HG02642 (cell line): Measurements from ENCODE around the gene TMEM125.

ENCODE experiments used
- ATAC-seq: cut with Tn5 transposase; IDR thresholded peaks from one replicate; pipeline ENCODE4 v1.9.1; 2021; ENCODE audit warnings: mild to moderate bottlenecking; ENCODE audit not compliant: unreplicated experiment, poor library complexity

TMEM125 gene

DNA sequence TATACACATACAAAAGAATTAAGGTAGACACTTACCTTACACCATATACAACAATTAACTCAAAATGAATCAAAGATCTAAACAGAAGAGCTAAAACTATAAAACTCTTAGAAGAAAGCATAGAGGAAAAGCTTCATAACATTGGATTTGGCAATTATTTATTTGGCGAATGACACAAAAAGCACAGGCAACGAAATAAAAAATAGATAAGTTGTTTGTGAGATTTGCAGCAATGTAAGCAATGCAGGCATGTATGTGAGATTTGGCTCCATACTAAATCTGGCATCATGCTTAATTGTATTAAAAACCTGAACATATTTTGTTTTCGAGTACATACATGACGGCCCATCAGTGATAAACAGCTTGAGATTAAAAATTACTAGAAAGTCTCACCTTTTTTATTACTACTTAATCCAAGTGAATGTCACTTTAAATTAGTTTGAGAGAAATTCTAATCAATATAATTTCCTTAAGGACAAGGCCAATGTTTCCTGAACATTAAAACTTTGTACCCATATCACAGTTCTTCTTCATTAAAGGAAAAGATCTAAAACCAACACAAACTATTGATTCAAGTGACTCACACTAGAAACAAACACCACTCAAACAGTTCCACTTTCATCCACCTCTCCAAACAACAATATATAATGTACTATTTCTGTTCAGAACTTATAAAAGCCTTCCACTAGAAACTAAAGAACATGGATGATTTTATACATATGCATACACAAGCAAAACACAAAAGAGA is 23.1 kb upstream of the TMEM125 start:
- no peak for ATAC-seq

DNA sequence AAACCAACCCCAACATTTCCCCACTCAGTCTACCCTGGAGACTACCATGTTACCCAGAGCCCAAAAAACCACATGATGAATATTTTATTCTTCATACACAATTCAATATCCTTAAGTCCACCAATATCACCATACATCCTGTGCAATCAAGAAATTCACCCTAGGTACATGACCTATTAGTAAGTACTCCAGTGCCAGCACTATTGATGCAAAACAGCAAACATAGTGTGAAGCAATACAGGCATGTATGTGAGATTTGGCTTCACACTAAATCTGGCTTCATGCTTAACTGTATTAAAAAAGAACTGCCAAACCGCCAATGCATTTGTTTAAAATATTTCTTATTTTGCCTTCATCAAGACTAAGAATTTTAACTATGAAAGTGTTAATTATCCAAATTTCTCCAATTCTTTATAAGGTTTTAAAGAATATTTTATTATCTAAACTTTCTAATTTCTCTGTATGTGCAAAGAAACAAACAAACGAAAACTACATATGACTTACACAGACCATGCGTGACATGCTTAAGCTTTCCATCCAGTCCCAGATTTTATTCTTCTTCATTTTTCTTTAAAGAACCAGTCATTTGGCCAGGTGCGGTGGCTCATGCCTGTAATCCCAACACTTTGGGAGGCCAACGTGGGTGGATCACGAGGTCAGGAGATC is 22.4 kb upstream of the TMEM125 start:
- ATAC-seq = no peak

DNA sequence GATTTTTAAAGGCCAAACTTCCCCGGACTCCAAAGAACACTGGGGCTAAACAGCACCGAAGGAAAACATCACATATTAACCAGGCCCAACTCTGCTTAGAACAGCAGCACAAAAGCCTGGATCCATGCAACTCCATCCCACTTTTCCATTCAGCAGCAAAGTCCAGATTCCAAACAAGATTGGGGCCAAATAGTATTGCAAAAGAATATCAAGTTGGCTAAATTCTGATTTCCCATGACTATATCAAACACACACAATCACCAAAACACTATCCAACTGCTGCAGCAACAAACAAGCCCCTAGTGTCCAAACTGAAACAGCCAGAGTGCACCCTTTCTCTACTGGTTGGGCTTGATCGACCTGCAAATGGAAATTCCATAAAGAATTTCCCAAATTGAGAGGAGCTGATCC is 19.4 kb upstream of the TMEM125 start:
- no peak for ATAC-seq

DNA sequence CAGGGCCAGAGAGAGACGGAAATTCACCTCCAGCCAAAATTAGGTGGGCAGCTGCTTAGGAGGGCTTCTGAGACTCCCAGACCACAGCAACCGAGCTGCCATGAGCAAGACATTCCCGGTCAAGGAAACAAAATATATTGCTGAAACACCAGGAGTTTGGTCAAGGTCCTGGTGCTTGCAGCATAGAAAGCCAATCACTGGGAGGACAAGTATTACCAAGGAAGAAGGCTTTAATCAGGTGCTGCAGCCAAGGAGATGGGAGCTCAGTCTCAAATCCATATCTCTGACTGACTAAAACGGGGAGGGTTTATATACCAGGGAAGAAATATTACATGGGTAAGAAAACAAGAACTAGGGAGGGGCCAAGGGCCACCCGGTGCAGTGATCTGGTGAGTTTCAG is 18.8 kb upstream of the TMEM125 start:
- no peak for ATAC-seq

DNA sequence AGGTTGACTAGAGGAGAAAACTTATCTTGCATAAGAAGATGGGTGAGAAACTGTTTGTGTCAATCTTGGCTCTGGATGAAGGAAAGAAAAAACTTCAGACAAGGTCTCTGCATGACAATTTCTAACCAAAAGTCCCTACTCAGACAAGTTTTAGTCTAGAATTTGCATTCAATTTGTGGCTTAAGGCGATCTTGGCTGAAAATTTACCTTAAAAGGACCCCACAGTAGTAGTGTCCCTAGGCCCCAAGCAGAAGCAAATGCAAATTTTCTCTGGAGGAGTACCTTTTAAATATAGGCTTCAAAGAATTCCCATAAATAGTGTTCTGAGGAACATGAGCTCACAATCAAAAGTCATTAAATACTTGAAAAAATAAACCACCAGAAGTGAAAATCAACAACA is 17.6 kb upstream of the TMEM125 start:
- ATAC-seq = no peak

DNA sequence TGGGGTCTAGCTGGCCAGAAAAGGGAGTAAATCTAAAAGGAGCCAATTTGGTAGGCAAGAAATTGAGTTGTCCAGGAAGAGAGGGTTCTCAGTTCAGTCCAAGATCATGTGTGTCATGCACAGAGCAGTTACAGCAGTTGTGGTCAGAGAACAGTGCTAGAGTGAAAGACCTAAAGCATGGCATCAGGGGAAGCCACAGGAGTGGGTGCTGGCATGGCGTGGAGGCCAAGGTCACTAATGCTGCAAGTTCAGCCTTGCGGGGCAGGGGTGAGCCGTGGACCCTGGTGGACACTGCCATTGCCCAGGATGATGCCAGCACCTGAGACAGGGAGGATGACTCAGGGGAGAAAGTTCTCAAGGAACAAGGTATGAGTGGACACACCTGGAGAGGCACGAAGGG is 16.6 kb upstream of the TMEM125 start:
- no peak for ATAC-seq

DNA sequence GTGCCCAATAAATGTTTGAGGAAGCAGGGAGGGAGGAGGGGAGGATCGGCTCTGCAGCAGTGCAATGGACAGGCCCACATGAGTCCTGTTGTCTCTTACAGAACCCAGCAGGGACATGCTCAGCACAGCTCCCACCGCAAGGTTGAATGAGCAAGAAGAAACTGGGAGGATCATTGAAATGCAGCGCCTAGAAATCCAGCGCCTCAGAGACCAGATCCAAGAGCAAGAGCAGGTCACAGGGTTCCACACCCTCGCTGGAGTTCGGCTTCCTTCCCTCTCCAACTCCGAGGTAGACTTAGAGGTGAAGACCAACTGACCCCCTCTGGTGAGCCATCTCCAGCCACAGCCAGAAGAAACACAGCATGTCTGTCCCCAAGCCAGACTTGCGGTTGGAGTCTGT is 15.9 kb upstream of the TMEM125 start:
- no peak for ATAC-seq

DNA sequence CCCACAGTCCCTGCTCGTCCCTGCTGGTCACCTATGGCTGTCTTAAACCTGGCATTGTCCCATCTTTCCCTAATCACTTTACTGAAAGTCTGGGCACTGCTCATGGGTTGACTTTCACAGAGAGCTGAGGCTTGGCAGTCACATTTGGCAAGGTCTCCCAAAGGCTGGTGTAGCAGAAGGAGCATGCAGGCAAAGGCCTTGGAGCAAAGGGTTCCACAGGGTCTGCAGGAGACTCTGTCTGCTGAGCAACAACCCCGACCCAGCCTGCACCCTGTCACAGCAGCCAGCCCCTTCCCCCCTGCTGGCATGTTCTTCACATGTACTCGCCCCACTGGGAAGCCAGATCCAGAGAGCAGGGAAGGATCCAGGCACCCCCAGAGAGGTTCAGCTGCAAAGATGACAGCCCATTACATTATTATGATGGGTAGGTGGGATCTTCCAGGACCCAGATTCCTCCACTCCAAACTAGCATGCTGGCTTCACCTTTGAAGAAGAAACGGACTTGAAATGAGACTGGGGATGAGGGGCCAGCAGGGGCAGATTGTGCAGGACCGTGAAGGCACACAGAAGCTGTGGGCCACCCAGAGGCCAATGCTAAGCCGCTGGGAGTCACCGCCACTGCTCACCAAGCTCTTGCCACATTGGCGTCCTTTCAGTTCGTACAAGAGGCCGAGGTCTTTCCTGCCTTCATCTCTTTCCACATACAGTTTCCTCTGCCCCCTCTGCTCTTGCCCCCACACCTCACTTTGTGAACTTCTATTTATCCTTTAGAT is 14.2 kb upstream of the TMEM125 start:
- ATAC-seq = no peak

DNA sequence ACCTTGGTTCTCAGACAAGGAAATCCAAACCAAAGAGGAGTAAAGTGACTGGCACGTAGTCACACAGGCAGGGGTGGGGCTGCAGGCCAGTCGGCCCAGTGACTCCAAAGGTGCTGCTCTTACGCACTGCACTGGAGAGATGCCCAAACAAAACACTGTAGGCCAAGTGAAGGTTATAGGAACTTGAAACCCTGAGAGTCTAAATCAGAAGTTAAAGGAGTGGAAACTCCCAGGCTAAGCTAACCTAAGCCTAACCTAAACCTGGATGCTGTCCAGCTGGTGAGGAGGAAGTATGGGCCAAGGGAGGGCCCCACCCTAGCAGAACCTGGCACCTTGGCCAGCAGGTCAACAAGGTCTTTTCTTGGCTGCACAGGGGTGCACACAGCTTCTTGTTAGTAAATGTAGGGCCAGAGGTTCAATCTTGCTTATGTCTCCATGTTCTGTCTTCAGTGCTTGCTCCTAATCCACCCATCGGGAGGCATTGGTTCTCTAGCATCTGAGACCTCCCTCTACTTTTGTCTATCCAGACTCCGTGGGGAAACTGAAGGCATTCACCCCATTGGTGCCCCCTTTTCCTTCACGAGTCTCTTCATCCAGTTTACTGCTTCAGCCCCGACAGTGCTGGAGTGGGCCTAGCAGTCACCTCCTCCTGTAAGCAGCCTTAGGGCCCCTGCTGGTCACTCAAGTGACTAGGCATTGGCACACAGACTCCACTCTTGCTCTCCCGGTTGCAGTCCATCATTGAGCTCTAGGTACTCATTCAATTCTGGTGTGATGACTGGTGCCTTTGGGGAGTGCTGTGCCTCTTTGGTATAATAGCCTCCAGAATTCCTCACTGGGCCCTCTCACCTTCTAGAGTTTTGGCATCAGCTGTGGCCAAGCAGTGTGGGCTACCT is 12.9 kb upstream of the TMEM125 start:
- no peak for ATAC-seq

DNA sequence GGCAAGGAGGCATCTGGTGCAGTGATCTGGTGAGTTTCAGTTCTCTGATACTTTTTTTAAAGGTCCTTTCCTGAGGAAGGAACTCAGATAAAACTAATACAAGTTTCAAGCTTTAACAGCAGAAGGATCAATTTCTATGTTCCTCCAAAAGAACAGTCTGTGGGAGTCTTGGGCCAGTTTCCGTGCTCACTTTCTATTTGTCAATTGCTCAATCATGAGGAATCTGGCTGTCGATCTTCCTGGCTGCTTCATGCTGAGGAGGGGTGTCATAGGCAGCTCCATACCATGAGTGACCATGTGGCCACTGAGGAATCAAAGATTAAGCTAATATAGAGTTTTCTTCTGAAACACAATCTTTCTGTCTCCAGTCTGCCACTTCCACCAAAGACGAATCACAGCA is 11.4 kb upstream of the TMEM125 start:
- ATAC-seq = no peak

DNA sequence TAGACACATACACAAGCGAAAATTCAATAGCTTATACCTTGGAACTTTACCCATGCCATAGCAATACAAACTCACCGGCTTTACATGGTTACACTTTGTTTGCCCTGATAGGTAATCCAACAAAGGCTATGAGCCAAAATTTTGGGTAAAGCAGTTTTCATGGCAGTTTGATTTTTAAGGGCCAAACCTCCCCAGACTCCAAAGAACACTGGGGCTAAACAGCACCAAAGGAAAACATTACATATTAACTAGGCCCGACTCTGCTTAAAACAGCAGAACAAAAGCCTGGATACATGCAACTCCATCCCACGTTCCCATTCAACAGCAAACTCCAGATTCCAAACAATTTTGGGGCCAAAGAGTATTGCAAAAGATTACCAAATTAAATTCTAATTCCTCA is 4.4 kb upstream of the TMEM125 start:
- ATAC-seq = no peak

DNA sequence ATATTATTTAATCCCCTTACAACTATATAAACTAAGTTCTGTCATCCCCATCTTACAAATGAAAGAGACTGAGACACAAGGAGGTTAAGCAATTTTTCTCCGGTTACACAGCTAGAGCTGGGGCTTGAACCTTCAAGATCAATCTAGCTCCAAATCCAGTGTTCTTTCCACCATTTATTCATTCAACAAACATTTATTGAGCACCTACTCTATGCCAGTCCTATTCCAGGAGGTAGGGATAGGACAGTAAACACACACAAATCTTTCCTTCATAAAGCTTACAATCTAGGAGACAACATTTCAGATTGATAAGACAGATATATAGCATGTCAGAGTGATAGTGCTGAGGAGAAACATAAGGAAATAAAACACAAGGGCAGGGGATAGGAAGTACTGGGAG is 2.9 kb upstream of the TMEM125 start:
- ATAC-seq = no peak

DNA sequence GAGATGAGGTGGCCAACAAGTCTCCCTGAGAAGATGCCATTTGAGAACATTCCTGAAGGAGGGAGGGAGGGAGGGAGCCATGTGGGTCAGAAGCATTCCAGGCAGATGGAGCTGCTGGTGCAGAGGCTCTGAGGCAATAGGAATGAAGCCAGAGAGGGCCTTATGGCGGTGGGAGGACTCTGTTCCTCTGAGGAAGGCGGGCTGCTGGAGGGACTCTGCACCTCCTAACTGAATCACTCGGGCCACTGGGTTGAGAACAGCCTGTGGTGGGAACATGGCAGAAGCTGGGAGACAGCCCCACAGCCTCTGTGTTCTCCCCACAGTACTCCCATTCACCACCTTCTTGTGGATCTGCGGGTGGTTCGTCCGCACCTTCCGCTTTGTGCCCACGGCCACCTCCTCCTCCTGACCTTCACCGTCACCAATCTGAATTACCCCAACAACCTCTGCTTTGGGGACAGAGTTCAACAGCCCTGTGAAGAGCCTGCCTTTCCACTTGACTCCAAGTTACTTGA is 2.4 kb upstream of the TMEM125 start:
- ATAC-seq = no peak

DNA sequence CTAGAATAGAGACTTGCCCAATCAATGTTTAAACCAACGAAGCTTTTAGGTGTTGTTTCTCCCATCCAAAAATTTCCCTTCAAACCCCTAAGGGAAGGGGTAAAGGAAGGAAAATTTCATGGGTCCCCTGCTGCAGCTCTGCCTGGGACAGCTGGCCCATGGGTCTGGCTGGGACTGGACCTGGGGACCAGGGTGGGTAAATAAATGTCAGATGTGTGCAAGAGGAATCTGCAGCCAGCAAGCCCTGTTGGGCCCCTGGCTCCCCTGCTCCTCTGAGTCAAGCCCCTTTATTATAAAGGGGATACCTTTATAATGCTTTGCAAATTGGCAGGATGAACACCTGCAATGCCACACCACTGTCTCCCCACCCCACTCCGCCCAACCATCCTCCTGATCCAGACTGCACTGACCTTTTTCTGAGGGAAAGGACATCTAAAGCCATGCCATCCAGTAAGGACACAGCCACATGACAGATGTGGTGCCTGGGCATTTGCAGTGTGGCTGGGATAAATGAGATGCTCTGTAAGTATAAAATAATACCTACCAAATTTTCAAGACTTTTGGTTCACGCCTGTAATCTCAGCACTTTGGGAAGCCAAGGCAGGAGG is 1.9 kb upstream of the TMEM125 start:
- no peak for ATAC-seq

DNA sequence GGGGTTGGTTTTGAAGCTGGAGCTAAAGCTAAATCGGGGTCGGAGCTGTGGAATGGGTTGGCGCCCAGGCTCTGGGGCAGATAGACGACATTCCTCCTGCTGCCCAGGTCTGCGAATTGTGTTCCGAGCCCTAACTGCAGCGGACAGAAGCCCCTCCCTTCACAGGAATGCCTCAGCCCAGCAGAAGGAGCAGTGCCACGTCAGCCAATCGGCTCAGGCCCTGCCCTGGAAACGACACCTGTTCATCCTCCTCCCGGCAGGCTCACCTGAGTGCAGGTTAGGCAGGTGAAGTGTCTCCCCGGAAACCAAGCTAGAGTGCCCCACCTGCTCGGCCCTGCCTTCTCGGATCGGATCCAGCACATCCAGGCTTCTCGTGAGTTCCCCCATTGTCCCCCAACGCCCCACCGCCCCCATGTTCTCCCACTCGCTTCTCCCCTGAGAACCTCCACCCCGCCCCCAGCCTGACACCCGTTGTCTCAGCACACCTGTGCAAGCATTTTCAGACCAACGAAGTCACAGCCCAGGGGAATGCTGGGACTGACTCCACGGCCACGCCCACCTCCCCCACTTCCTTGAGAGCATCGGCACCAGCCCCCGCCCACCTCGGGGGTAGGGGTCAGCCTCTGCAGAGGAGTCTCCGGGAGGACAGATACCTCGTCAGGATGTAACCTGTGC is 775 bp downstream of the TMEM125 start:
- ATAC-seq = no peak

DNA sequence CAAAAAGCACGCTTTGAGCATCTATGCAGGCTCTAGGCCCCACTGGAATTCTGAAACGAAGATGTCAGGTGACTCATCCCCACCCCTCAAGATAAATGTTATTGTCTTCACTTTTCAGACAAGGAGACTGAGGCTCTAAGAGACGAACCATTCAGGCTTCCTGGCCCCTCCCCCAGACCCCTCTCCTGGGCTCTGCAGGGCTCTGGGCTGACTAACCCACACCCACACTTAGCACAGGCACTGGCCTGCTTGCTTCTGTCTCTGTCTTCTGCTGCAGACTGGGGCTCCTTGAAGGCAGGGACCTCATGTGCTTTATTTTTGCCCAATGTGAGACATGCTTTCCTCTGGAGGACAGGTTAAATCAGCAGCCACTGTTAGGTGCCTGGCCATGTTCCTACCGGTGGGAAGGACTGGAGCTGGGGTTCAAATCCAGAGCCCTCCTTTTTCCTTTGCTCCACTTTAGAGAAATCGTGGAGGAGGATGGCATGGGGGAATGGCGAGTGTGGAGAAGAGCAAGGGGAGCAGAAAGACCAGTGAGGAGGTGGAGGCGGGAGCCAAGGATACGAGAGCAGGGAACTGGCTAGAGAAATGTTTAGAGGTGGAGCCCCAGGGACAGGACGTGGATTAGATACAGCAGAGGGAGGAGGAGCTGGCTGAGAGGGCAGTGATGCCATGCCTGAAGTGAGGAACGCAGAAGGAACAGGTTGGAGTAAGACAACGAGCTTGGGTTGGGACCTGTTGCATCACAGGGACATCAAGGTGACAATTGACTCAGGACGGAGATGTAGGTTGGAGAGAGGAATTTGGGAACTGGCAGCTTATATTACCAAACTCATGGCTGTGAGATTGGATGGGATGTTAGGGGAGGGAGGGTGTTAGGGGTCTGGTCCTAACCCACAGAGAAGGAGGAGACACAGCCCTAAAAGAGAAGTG is 1.7 kb downstream of the TMEM125 start:
- ATAC-seq = no peak

DNA sequence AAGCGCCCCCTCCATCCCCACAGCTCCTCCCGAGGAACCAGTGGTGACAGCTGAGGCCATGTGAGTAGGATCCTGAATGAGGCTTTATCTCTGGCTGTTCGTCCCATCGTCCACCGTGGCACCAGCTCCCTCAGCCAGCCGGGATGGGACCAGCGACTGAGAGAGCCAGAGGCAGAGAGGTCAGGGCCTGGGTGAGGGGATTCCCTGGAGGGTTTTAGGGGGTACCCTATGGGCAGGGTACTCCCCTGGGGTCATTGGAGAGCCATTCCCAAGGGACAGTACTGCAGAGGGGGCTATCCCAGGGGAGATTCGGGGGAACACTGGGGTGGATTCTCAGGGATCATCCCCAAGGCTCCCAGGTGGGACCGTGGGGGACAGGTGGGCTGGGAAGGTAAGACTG is 2.4 kb downstream of the TMEM125 start:
- no peak for ATAC-seq
